HG03575 (cell line): ENCODE results near the gene TIAM1.

Source experiments
- ATAC-seq: cut with Tn5 transposase; IDR thresholded peaks from one replicate; pipeline ENCODE4 v1.9.1; 2021; ENCODE audit not compliant: unreplicated experiment, insufficient number of reproducible peaks, low FRiP score; ENCODE audit errors: extremely low read depth

Gene TIAM1

DNA sequence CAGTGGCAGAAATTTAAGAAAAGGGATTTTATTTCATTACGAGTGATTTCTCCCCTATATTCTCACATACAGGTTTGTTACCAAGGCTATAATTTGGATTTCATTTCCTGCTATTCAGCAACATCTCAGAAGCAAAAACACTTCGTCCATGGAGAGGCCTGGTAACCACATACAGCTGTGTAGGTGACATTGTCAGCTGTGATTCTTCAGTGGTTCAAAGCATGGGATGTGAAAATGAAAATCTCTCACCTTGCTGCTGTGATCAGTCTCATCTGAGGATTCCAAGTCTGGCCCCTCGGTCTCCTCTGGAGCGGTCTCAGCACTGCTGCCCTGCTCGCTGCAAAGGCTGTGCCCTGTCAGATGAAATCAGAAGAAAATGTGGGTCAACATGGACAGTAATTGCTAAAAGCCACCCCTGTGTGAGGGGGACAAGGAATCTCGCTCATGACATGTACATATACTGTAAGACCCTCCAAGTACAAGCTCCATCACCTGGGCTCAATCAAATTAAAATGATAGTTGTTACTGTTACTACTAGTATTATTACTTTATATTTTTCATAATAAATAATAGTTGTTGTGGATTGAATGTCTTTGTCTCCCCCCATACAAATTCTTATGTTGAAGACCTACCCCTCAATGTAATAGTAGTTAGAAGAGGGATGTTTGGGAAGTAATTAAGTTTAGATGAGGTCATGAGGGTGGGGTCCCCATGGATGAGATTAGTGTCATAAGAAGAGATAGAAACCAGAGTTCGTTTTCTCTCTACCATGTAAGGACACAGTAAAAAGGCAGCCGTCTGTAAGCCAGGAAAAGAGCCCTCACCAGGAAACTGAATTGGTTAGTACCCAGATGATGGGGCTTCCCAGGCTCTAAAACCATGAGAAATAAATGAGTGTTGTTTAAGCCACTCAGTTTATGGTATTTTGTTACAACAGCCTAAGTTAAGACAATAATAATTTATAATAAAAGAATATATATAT lies 179.1 kb downstream of the TIAM1 start:
- no peak for ATAC-seq

- ATAC-seq, result no peak
These were observed 181.2 kb downstream of the TIAM1 start for GRCh38 chr21:31162827-31163226.

DNA sequence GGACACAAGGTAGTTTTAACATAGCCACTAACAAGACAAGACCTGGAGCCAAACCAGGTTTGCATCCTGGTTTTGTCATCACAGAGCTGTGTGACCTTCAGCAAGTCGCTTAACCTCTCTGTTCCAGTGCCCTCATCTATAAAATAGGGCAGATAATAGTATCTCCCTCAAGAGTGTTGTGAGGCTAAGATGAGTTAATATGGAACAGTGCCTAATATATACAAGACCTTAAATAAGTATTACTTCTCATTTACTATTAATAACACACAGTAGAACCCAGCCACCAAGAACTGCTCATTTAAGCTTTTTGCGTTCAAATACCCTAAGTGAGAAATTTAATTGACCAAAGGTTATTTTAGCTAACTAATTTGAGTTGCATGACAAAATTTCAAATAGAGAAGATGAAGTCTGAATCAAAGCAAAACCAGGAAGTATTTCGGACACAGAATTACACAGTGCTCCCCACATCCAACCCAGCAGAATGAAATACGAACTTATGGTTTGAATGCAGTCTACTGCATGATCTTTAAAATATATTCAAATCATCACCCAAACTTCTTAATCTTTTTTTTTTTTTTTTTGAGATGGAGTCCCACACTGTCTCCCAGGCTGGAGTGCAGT lies 181.9 kb downstream of the TIAM1 start:
- ATAC-seq, result no peak

GRCh38 chr21:31161157-31161556 lies 182.9 kb downstream of the TIAM1 start:
- no peak for ATAC-seq

DNA sequence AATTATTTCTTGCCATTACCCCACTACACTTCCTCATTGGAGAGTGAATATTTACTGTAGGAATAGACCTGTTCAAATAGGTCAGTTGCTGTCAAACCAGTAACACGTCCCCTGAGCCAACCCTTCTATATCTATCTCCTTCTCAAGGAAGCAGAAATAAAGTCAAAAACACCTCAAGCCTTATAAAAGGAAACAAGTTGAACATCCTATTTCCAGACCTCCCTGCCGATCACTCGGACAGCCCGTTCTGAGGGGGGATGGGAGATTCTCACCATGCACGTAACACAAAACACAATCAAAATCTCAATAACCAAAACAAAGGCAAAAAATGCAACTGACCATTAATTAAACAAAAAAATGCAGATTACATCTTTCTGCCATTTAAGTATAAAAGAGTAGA lies 184.3 kb downstream of the TIAM1 start:
- no peak for ATAC-seq

DNA sequence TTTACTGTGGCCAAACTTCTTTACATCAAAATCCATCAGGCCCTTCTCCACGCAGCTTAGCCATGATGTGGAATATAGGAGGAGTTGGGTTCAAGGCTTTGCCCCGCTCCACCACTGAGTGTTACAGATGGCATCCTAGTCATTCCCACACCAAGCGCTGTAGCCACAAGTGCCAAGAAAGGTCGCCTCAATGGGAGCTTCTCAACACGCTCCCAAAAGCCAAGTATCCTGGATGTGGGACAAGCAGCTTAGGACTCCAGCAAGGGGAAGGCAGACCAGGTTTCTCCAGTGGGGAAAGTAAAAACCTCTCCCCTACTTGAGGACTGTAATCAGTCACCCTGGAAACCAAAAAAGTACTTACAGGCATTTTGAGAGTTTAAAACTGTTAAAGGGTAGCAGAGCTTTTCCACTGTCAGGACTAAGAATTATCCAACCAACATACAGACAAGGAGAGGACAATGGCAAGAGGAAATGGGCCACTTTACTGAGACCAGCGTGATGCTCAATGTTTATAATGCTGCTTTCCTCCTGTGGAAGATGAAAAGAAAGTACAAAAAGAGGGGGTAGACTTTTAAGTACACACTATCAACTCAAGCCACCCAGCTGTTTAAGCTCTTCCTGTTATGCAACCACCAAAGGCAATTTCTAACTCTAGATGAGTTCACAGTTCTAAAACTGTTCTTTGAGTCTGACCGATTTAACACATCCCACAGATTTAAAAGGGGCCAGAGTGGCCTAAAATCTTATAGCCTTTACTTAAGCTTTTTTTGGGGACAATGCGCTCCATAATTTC lies 185.1 kb downstream of the TIAM1 start:
- no peak for ATAC-seq

DNA sequence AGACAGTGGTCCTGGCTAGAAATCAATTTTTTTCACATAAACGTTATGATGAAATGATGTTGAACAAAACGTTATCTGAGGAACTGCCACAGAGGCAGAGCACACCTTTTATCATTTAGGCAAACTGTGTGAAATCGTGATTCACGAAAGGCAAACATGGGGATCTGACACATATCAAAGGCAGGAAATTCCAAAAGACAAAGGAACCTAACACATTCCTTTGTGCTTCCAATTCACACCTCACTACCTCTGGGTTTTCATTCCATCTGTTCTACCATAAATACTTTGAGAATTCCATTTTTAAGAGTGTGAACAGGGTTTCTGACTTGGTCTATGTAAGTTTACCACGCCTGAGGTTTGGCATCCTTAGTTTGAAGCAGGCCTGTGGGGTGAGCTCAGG lies 186.3 kb downstream of the TIAM1 start:
- no peak for ATAC-seq

- no peak for ATAC-seq
These were observed 187.4 kb downstream of the TIAM1 start for GRCh38 chr21:31156662-31157061.

GRCh38 chr21:31156169-31156568 lies 187.9 kb downstream of the TIAM1 start:
- ATAC-seq, result no peak

DNA sequence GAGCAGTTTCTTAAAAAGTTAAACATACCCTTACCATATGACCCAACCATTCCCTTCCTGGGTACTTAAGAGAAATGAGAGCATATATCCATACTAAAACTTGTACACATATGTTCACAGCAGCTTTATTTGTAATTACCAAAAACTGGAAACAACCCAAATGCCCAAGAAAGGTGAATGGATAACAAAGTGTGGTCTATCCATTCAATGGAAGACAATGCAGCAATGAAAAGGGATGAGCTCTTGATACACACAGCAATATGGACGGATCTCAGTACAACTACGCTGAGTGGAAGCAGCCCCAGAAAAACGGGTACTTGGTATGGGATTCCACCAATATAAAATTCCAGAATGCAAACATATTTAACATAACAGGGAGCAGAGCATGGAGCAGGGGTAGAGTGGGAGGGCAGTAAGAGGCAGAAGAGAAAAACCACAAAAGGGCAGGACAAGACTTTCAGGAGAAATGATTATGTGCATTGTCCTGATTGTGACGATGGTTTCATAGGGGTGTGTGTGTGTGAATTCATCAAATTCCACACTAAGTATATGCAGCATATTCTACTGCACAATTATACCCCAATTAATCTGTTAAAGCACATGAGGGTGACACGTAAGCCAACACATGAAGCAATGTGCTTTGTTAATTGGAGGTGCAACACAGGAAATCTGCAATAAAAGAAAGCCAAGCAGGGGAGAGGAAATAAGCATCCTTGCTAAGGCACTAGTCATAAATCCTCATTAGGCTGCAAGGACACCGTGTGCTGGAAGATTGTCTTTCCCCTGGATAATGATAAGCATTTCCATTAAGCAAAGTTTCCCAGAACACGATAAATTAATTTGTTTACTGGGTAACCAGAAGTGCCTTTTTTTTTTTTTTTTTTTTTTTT lies 192.7 kb downstream of the TIAM1 start:
- ATAC-seq, result no peak

GRCh38 chr21:31145274-31145673 lies 198.8 kb downstream of the TIAM1 start:
- ATAC-seq, result no peak

DNA sequence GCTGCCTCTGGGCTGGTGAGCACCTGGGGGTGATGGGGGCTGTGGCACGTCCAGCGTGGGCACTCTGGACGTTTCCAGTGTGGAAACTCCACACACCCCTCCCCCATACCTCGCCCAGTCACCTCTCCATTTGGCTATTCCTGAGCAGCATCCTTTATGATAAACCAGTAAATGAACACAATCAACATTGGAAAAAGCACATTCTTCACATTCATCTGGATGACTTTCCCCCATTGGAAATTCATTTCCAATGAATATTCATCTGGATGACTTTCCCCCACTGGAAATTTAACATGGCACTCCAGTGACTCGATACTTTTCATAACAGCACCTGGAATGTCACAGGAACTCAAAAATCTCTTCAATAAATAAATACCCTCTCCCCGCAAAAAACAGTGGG lies 201.0 kb downstream of the TIAM1 start:
- no peak for ATAC-seq

DNA sequence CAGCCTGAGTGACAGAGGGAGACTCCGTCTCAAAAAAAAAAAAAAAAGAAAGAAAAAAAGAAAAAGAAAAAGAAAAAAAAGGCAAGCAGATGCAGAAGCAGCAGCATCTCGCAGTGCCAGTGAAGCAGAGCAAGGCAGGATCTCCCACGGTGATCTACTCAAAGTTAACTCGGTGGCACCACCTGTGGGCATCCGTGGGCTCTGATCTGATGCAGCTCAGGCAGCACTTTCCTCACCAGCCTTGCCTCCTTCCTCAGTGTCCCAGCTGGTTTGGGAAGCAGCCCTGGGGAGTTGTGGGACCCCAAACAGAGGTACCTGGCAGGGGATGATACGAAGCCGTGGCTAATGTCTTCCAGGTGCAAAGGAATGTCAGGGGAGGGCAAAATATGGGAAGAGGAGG lies 201.5 kb downstream of the TIAM1 start:
- ATAC-seq, result no peak

DNA sequence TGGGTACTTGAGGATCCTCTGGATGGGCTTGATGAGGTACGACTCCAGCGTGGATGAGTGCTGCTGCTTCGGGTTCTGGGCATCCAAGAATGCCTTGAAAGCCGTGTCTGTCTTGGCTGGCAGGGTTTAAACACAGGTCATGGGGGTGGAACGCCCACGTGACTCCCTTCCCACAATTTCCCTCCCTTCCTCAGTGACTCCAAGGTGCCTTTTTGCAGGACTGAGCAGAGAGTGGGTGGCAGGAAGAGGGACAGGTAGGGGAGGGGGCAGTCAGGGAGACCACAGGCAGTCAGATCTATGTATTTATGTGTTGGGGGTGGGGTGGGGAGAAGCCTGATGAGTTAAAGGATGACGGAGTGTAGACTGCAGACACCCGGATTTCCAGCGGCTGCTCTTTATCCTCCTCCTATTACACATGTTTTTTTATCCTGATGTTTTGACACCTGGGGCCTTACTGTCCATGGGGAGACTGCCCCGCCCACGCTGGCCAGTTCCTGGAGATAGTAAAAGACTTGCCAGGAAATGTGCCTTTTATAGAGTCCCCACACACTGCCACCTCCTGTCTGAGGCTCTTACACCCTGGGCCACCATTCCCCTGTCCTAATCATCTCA lies 202.6 kb downstream of the TIAM1 start:
- ATAC-seq, result no peak

GRCh38 chr21:31140676-31141075 lies 203.4 kb downstream of the TIAM1 start:
- ATAC-seq, result no peak

GRCh38 chr21:31140025-31140424 lies 204.0 kb downstream of the TIAM1 start:
- no peak for ATAC-seq

GRCh38 chr21:31137960-31138359 lies 206.1 kb downstream of the TIAM1 start:
- ATAC-seq, result no peak

- no peak for ATAC-seq
These were observed 207.2 kb downstream of the TIAM1 start for GRCh38 chr21:31136891-31137290.
